CD4-positive, alpha-beta T cell treated with Interleukin-10 for 1 hour (primary cell): Measurements from ENCODE around the gene SNTG2.
"Not testable (repeated sequence)": the region's sequence is repeated elsewhere in the genome, so short reads cannot be mapped to it uniquely, and the experiment has no call there.

ENCODE experiments used
- DNase-seq: peaks from one replicate; pipeline ENCODE4 v3.0.0-alpha.2; 2020

SNTG2 gene

DNA sequence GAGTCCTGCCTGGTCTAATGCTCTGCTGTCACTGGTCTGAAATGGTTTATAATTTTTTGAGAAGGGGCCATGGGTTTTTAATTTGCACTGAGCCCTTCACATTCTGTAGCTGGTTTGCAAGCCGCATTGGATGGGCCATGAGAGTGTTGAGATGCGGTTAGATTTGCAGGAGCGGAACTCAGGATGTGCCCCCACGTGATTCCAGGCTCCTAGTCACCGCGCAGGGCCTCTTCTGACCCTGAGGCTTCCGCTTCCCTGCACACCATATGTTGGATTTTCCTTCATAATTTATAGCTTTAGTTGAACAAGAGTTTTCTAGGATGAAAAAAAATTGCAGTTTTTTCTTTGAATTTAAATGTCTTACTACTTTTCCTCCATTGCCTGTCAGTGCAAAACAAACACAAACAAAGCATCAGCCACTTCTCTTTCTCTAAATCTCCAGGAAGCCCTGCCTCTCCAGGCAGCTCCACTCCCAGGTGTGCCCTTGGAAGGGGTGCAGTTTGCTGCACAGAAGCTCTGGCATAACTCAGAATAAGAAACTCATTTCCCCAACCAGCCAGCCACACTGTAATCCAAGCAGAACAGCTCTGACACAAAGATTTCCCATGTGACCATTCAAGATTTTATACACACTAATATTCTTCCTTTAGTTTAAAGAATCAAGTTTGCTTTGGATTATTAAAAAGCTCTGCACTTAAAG is 444.2 kb downstream of the SNTG2 start:
- no peak for DNase-seq

DNA sequence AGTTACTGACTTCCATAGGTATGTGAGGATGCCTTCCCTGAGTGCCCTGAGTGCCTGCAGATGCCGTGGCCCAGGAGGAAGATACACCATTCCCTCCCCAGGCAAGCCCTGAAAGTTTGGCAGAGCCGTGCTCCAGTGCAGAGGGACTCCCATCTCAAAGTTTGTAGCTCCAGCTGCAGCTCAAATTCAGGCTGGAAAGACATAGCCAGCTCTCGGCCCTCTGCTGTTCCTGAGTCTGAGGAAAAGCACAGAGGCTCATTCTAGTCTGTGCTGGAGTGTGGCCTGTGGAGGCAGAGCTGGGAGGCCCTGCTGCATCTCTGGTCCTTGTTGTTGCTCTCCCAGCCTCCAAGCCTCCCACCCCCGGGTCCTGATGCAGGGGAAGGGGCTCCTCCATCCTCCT is 446.7 kb downstream of the SNTG2 start:
- DNase-seq: no peak

DNA sequence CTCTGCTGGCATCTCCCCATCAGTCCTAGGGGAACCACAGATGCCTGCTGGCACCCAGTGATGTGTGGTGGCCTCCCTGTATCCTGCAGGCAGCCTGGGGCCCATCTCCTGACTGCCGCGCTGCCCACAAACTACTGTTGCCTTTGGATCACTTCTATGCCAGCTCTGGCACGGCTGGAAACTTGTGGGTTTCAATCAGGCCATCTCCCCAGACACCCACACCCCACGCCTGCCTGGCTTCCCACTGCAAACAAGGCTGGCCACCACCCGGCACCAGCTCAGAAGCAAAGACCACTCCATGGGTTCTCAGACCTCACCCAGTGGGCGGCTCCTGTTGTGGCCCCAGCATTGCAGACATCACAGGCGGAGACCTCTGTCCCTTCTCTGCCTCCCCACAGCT is 447.5 kb downstream of the SNTG2 start:
- no peak for DNase-seq

DNA sequence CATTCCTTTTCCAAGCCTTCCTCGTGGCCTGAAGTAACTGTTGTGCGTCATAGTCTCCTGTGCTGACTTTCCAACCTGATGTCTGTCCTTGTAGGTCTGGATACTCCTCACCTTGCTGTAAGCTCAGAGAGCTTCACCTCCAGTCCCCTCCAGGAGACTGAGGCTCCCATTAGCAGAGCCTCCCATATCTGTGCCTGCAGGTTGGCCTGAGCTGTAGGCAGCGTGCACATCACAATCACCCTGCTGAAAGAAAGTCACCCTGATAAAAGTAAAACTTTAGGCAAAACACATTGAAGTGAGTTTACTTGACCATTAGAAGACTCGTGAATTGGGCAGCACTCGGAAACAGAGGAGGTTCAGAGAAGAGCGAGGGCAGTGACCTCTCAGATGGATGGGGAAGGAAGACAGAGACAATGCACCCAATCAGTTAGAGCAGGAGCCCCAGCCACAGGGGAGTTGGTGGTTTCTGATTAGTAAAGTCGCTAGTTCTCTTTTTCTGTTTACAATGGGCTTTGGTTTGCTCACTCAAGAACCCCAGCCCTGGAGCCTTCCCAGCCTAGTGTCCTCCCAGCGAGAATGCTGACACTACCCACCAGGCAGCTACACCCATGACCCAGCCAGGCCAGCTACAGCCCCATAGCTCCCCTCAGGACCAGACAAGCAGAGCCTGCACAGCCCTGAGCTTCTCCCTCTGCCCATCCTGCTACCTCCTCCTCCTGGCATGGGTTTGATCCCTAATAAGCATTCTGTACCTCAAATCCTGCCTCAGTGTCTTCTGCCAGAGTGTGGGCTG is 450.5 kb downstream of the SNTG2 start:
- DNase-seq: no peak

DNA sequence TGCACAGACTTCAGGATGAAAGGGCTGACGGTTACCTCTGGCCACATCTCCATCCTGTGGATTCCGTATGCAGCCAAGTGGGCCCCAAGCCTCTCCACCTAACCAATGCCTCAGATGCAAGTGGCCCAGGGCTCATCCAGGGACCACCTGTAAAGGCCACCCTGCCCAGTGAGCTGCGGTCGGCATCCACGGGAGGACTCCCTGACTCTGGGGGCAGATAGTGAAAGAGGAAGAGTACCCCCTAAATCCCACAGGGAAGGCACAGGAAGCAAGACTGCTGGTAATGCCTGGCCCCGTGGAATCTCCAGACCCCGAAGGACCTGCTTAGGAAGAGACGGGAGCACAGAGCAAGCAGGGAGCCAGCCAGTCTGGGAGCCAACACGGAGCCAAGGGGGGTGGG is 451.4 kb downstream of the SNTG2 start:
- no peak for DNase-seq

DNA sequence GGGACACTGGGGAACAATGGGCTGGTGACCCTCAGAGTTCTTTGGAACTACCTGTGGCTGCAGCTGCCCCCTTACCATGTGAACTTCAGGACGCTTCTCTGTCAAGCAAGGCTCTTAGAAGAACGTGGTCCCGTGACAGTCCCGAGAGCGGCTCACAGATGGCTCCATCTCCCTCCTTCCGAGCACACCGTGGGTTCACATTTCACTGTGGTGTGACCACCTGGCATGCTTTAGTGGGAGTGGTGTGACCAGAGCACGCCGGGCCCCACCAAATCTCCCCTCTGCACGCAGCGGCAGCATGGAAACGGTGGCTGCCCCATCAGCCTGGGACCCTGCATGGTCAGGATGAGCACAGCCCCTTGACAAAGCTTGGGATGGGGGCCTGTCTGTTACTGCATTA is 452.9 kb downstream of the SNTG2 start:
- DNase-seq: no peak

DNA sequence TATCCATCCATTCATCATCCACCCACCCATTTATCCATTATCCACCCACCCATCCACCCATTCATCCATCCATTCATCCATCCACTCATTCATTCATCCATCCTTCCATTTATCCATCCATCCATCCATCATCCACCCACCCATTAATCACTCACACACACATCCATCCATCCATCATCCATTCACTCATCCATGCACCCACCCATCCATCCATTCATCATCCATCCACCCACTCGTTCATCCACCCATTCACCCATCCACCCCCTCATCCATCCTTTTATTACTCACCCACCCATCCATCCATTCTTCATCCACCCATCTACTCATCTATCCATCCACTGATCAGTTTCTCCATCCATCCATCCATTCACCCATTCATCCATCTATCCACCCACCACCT is 454.5 kb downstream of the SNTG2 start:
- no peak for DNase-seq

DNA sequence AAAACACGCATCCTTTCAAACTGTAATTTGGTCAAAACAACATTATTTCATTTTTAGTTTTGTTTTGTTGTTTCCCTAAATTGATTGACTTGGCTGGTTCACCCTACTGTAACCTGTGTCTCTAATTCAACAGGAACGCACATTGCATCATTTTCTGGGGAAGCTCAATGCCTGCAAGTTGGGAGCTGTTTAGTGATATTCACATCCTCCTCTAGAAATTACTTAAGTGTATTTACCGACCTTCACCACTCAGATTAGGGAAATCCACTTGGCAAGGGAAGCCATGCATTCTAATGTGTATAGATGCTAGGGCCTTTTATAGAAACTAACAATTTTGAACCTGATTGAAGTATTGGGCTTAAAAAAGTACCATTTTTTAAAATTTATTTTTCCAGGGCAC is 455.3 kb downstream of the SNTG2 start:
- DNase-seq: no peak

DNA sequence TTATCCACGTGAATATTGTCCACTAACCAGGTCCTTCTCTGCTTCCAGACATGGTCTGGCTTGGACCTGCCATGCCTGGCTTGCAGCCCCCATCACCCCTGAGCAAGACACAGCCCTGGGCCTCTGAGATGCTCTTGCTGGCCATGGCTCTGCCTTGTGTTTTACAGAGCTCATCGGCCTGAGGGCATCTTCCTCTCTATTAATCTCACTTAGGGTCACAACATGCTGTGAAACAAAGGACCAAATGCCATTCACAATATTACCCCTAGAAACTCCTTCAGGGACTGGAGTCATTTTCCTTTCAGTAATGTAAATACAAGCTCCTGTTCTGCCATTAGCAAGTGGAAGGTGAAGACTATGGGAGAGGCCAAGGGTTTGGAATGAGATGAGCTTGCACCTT is 455.8 kb downstream of the SNTG2 start:
- DNase-seq: no peak

DNA sequence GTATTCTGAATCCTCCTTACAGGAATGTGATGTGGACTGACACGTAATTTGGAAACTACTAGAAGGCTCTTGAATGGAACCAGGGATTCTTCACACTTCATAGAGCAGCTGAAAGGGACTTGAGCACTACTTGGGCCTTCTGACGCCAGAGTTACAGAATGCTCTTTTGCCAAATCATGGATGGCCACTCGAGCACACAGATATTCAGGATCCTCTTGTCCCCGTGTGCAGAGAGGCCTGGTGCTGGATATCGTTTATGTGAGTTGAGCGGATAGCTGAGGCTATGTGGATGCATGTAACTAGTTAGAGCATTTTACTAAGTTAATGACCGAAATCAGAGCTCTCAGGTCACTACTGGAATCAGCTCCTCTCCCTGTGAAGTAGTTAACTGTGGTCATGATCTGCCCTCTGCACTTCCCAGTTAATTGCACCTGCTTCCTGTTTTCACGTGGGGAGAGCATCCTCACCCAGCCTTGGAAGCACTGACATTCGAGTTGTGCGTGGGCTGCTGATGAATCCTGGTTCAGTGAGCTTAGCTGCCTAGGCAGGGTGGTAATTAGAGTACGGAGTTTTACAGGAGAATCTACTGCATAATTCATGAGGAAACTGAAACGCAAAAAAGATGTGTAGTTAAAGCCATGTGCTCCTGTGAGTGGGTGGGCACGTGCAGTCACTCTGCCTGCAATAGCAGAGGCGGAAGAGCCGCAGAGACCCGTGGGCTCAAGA is 457.5 kb downstream of the SNTG2 start:
- DNase-seq: no peak

DNA sequence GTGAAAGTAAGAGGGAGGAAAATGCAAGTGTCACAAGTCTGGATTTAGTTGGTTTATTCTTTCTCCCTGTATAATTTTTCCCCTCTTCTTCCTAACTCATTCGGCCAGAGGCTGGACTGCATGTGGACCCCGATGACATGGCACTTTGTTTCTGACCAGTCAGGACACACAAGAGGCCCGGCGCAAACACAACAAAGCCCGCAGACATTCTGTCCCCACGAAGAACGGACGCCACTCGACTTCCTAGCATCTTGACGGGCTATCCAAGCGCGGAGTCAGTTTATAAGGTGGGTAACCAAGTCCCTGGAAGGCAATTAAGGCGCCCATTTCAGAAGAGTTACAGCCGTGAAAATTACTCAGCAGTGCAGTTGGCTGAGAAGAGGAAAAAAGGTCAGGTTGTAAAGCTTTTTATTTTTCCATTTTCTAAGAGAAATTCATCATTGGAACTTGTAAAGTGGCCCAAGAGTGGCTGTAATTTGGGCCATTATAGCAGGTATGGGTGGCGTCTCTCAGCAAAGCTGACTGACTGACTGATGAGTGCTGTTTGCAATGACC is 462.6 kb downstream of the SNTG2 start, which contains the start of gene TPO:
Gene TPO (plus strand): TSS at position 308 of the 555 bp plus-strand sequence. CDS start 946 bp downstream, outside the sequence.
- DNase-seq: no peak

DNA sequence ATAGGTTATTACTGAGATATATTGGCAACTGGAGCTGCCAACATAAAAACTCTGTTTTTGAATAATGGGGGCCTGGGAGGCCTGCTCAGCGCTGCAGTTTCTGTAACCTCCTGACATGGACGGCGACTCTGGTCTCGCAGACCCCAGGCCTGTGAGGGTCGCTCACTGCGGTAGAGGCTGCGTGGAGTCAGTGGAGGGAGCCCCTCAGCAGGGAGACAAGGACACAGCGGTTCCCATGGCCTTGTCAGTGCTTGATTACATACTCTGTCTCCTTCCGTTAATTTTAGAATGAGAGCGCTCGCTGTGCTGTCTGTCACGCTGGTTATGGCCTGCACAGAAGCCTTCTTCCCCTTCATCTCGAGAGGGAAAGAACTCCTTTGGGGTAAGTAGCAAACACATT is 463.5 kb downstream of the SNTG2 start:
- DNase-seq: no peak

DNA sequence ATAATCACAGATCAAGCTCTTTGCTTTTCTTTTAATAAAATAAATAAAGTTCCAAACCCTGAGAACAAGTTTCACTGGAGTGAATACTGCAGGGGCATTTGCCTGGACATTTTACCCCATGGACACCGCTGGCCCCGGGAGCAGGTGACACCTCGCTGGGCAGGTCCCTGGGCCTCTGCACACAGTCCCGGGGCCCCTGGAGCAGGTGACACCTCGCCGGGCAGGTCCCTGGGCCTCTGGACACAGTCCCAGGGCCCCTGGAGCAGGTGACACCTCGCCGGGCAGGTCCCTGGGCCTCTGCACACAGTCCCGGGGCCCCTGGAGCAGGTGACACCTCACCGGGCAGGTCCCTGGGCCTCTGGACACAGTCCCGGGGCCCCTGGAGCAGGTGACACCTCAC is 464.3 kb downstream of the SNTG2 start:
- DNase-seq: not testable (repeated sequence)

DNA sequence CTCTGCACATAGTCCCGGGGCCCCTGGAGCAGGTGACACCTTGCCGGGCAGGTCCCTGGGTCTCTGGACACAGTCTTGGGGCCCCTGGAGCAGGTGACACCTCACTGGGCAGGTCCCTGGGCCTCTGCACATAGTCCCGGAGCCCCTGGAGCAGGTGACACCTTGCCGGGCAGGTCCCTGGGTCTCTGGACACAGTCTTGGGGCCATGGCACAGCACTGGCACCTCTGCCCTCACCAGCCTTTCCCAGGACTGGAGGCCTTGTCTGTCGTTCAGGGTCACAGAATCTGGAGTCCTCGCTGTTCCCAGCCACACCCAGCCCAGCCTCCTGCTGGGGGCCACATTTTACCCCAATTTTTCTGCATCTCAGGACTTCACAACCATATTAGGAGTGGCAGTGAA is 464.9 kb downstream of the SNTG2 start:
- no peak for DNase-seq
